Putamen (tissue), 1 donor: ENCODE data around the gene GPR146.

Experiments used
- DNase-seq: peaks from one replicate; pipeline ENCODE4 v3.0.0-alpha.2; 2016; ENCODE audit warnings: low spot score

GPR146 gene

GRCh38 chr7:1108264-1108920, 64.0 kb downstream of the GPR146 start:
- DNase-seq: no peak
